Measurements from ENCODE around the gene ZNF850. TPM values are rescaled to one million over a fixed set of nuclear protein-coding genes. Genes with fewer than 3 reads are reported as not detected.
A peak's percentile ranks its signal among the peaks of the same experiment; 100 is the strongest.

Gene ZNF850
- total RNA-seq = 1 to 10 TPM; 1.6 to 3.3 (median 2.0) TPM

DNA sequence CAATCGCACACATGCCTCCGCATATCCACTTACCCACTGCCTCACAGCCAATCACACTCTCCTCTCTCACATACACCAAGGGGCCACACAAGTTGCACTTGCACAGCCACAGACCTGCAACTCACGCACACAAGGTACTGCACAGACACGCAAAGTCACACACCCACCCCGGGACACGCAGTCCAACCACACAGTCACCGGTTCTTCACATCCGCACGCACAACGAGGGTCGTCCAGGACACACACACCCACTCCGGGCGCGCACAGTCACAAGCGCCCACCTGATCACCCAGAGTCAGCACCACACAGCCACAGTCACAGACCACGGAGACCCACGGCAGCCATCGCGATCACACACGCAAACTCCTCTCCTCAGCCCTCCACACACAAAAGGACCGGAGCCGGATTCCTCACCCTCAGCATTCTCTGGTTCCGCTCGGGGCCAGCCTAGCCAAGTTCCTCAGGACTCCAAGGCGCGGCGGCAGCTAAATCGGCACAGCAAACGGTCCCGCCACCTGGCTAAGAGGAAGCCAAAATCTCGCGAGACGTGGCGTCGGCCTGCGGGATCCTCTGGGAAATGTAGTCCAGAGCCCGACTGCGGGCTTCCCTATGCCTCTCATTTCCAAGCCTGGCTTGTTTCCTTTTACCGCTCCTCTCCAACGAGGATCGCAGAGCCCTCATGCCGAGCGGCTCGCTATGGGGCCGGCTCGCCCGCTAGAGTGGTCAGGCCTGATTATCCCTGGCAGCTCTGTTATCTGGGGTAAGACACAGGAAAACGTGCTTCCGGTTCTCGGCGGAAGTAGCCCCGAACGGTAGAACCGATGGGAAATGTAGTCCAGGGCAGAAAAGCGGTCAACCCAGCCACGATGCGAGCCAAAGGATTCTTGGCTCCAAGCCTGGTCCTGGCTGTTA lies at the start of gene ZNF850:
Gene ZNF850 (minus strand): TSS at position 497 of the 912 bp plus-strand sequence. CDS start 10,201 bp downstream, outside the sequence.
- Histone ChIP-seq H3K36me3 (peaks cover 0 to 4% of the 10 kb centered on the region in 2 donors), H3K27me3 (peaks cover 8% of the 10 kb centered on the region), H3K4me3 (peak within 1 kb of the TSS; percentile 78 to 88), H3K4me1 (peaks cover 0 to 23% (median 9%) of the 10 kb centered on the region in 3 donors), H3K27ac (peak within 1 kb of the TSS; percentile 43 to 86 (median 82)), H3K9me3 (peaks cover 0 to 21% (median 0%) of the 10 kb centered on the region in 3 donors)
- WGBS, 2 donors (ENCODE audit: low coverage in 1 of 2) = 0% methylated on average over 12 to 16 of the region's 57 CpGs
- TF ChIP-seq POLR2A (IDR thresholded peaks at IDR 0.05) (no peak), EP300 (IDR thresholded peaks at IDR 0.05) (no peak), POLR2AphosphoS5 (IDR thresholded peaks at IDR 0.05) (peak; percentile 50)
- TF ChIP-seq, protein P1, sequence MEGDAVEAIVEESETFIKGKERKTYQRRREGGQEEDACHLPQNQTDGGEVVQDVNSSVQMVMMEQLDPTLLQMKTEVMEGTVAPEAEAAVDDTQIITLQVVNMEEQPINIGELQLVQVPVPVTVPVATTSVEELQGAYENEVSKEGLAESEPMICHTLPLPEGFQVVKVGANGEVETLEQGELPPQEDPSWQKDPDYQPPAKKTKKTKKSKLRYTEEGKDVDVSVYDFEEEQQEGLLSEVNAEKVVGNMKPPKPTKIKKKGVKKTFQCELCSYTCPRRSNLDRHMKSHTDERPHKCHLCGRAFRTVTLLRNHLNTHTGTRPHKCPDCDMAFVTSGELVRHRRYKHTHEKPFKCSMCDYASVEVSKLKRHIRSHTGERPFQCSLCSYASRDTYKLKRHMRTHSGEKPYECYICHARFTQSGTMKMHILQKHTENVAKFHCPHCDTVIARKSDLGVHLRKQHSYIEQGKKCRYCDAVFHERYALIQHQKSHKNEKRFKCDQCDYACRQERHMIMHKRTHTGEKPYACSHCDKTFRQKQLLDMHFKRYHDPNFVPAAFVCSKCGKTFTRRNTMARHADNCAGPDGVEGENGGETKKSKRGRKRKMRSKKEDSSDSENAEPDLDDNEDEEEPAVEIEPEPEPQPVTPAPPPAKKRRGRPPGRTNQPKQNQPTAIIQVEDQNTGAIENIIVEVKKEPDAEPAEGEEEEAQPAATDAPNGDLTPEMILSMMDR (IDR thresholded peaks at IDR 0.05) = no peak
- ATAC-seq = peak; percentile 97

DNA sequence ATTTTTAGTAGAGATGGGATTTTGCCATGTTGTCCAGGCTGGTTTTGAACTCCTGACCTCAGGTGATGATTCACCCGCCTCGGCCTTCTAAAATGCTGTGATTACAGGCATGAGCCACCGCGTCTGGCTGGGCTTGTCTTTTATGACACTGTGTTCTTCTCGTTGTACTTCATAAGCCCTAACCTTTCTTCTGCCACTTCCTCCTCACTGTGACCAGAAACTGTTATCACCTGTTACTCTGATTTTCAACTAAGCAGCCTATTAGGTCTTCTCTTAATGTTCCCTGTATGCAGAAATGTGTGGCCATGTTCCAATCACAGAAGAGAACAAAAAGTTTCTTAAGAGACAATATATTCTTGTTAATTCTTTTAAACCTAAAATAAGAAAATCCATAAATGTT lies 49.2 kb upstream of the ZNF850 start:
- no peaks in the 10 kb centered on the region for H3K27me3 ChIP-seq
- H3K9me3 ChIP-seq = peaks cover 20 to 100% (median 37%) of the 10 kb centered on the region in 3 donors
- no peak overlapping the region for H3K27ac ChIP-seq
- no peak for ATAC-seq
- WGBS, 2 donors (ENCODE audit: low coverage in 1 of 2) = 90 to 100% methylated on average over 3 of the region's 5 CpGs
- no peak overlapping the region for H3K4me3 ChIP-seq
- TF ChIP-seq POLR2AphosphoS5 (IDR thresholded peaks at IDR 0.05) (no peak), EP300 (IDR thresholded peaks at IDR 0.05) (no peak)
- TF ChIP-seq, protein P1 (IDR thresholded peaks at IDR 0.05) = no peak
- peaks cover 14 to 100% of the 10 kb centered on the region in 2 donors for H3K36me3 ChIP-seq
- H3K4me1 ChIP-seq = no peaks in the 10 kb centered on the region

DNA sequence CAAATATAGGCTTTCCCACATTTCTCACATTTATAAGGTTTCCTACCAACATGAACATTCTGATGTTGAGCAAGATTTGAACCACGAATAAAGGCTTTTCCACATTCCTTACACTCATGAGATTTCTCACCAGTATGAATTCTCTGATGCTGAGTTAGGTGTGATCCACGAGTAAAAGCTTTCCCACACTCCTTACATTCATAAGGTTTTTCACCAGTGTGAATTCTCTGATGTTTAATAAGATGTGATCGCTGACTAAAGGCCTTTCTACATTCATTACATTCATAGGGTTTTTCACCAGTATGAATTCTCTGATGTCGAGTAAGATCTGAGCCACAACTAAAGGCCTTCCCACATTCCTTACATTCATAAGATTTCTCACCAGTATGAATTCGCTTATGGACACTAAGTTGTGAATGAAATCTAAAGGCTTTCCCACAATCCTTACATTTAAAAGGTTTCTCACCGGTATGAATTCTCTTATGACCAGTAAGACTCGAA lies 46.6 kb upstream of the ZNF850 start:
- no peak for ATAC-seq
- Histone ChIP-seq H3K4me3 (no peak overlapping the region), H3K9me3 (peaks cover 17 to 100% (median 40%) of the 10 kb centered on the region in 3 donors), H3K36me3 (peaks cover 14 to 100% of the 10 kb centered on the region in 2 donors), H3K4me1 (no peaks in the 10 kb centered on the region), H3K27ac (no peak overlapping the region), H3K27me3 (no peaks in the 10 kb centered on the region)
- 96 to 97% methylated on average over 6 to 7 of the region's 7 CpGs for WGBS, 2 donors (ENCODE audit: low coverage in 1 of 2)
- TF ChIP-seq, protein P1 (IDR thresholded peaks at IDR 0.05) = no peak
- no peak for TF ChIP-seq POLR2AphosphoS5 (IDR thresholded peaks at IDR 0.05)

DNA sequence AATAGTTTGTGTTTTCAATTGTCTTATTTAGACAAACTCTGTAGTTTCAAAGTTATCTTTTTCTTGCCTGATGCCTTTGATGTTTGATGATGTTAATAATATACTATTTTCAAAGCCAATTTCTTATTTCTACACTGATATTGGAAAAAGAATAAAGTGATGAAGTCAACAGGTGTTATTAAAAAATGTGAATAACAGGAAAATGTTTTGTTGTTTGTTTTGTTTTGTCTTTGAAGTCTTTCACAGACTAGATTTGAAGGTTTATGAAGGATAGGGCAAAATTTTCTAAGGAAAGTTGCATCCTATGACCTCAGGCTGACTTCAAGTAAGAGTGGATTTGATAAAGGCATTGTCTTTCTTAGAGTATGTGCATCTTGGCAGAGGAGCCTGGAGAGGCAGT lies 34.4 kb upstream of the ZNF850 start:
- H3K9me3 ChIP-seq = peaks cover 3 to 96% (median 4%) of the 10 kb centered on the region in 3 donors
- H3K4me1 ChIP-seq = no peaks in the 10 kb centered on the region
- no peak for ATAC-seq
- TF ChIP-seq POLR2A (IDR thresholded peaks at IDR 0.05) (no peak), POLR2AphosphoS5 (IDR thresholded peaks at IDR 0.05) (no peak), EP300 (IDR thresholded peaks at IDR 0.05) (no peak)
- TF ChIP-seq, protein P1 (IDR thresholded peaks at IDR 0.05) = no peak
- H3K4me3 ChIP-seq = no peak overlapping the region
- H3K27me3 ChIP-seq = no peaks in the 10 kb centered on the region
- no peak overlapping the region for H3K27ac ChIP-seq
- peaks cover 0 to 88% of the 10 kb centered on the region in 2 donors for H3K36me3 ChIP-seq

All from gastroesophageal sphincter (tissue), 4 donors.